B cell (primary cell): Measurements from ENCODE around the gene SYNE2. TPM values are rescaled to one million over a fixed set of nuclear protein-coding genes. Genes with fewer than 3 reads are reported as not detected.

Experiments used
- ATAC-seq: fragments of 200-7000 bp; cut with Tn5 transposase; one replicate; pipeline ENCODE4 v1.10.0; 2021; ENCODE audit warnings: low read depth, mild to moderate bottlenecking, moderate number of reproducible peaks, moderate library complexity
- CTCF ChIA-PET: fragments of 350-600 bp; sonication (Branson Sonifier 250); formaldehyde crosslinking; loops from one replicate; lab custom pipeline; 2021; ENCODE audit warnings: antibody characterized with exemption, inconsistent platforms; lab: Charles Lee
- POLR2A ChIA-PET: fragments of 350-600 bp; sonication (Branson Sonifier 250); formaldehyde crosslinking; loops from one replicate; lab custom pipeline; 2021; ENCODE audit warnings: antibody characterized with exemption; lab: Charles Lee
- DNase-seq: peaks from one replicate; pipeline ENCODE4 v3.0.0; 2013
- H2AFZ ChIP-seq: 2 replicates; pipeline ENCODE4 v1.6.1; 2012; ENCODE audit warnings: mild to moderate bottlenecking, low read depth, low read length; ENCODE audit not compliant: insufficient read depth, poor library complexity, severe bottlenecking
- H3K27ac ChIP-seq, 2 donors: 1 replicate in 1 of 2; 2 replicates in 1 of 2; pipeline ENCODE4 v1.5.1; 2012 to 2013; ENCODE audit warnings: low read length in 2 of 2, mild to moderate bottlenecking in 2 of 2, moderate library complexity in 1 of 2
- H3K27me3 ChIP-seq, 4 experiments: fragments of 200-600 bp in 1 of 4; sonication (generic) in 1 of 4; replicated peaks in 1 of 4; 1 replicate in 2 of 4; 2 replicates in 2 of 4; pipeline versions ENCODE4 v1.6.1 to v1.7.0; 2013 to 2016; ENCODE audit warnings: low read length in 3 of 4, mild to moderate bottlenecking in 2 of 4, mixed read lengths in 1 of 4, moderate library complexity in 1 of 4; ENCODE audit not compliant: insufficient read depth in 4 of 4, control insufficient read depth in 3 of 4; ENCODE audit errors: control extremely low read depth in 1 of 4
- H3K36me3 ChIP-seq, 2 experiments: replicated peaks in 1 of 2; 1 replicate in 1 of 2; 2 replicates in 1 of 2; pipeline versions ENCODE4 v1.6.1 to v1.7.1; 2013; ENCODE audit warnings: low read length in 1 of 2; ENCODE audit not compliant: insufficient read depth in 2 of 2, control insufficient read depth in 1 of 2; ENCODE audit errors: control extremely low read depth in 1 of 2, extremely low read depth in 1 of 2
- H3K4me1 ChIP-seq, 2 donors: fragments of 200-600 bp in 1 of 2; sonication (generic) in 1 of 2; 1 replicate in 1 of 2; 2 replicates in 1 of 2; pipeline versions ENCODE4 v1.5.1 to v1.6.1; 2013 to 2017; ENCODE audit warnings: low read length in 2 of 2; ENCODE audit not compliant: control insufficient read depth in 2 of 2, insufficient read depth in 2 of 2
- H3K4me2 ChIP-seq: replicated peaks from 2 replicates; pipeline ENCODE3; 2012; ENCODE audit warnings: mild to moderate bottlenecking, low read depth, low read length; ENCODE audit not compliant: poor library complexity, severe bottlenecking
- H3K4me3 ChIP-seq, 5 experiments: fragments of 200-600 bp in 1 of 5; sonication (generic) in 1 of 5; 1 replicate in 3 of 5; 2 replicates in 2 of 5; pipeline versions ENCODE4 v1.5.1 to v1.7.0; 2011 to 2016; ENCODE audit warnings: low read length in 4 of 5, mild to moderate bottlenecking in 4 of 5, low read depth in 2 of 5, control low read depth in 1 of 5, moderate library complexity in 1 of 5; ENCODE audit not compliant: insufficient read depth in 1 of 5; ENCODE audit errors: control extremely low read depth in 1 of 5, extremely low read depth in 1 of 5
- H3K79me2 ChIP-seq: fragments of 200-600 bp; sonication (generic); one replicate; pipeline ENCODE4 v1.6.0; 2016; ENCODE audit warnings: low read length; ENCODE audit not compliant: control insufficient read depth, insufficient read depth
- H3K9ac ChIP-seq: fragments of 200-600 bp; sonication (generic); 2 replicates; pipeline ENCODE4 v1.6.1; 2017; ENCODE audit warnings: mild to moderate bottlenecking, low read length, moderate library complexity
- H3K9me3 ChIP-seq, 3 donors: one replicate each; pipeline versions ENCODE4 v1.6.1 to v1.7.1; 2013; ENCODE audit warnings: low read length in 2 of 3; ENCODE audit not compliant: control insufficient read depth in 2 of 3, insufficient read depth in 1 of 3; ENCODE audit errors: control extremely low read depth in 1 of 3
- H4K20me1 ChIP-seq: 2 replicates; pipeline ENCODE4 v1.6.0; 2012; ENCODE audit warnings: mild to moderate bottlenecking, low read length; ENCODE audit not compliant: insufficient read depth, control insufficient read depth, poor library complexity, severe bottlenecking
- H3K27ac Mint-ChIP-seq: one replicate; pipeline ENCODE4 v1.8.0; 2021; ENCODE audit warnings: mixed read lengths
- H3K27me3 Mint-ChIP-seq: one replicate; pipeline ENCODE4 v1.8.0; 2021; ENCODE audit warnings: mixed read lengths
- H3K4me1 Mint-ChIP-seq: one replicate; pipeline ENCODE4 v1.8.0; 2021; ENCODE audit warnings: mixed read lengths
- H3K4me3 Mint-ChIP-seq: one replicate; pipeline ENCODE4 v1.8.0; 2021; ENCODE audit warnings: mixed read lengths
- H3K9me3 Mint-ChIP-seq: one replicate; pipeline ENCODE4 v1.8.0; 2022; ENCODE audit warnings: mixed read lengths; ENCODE audit not compliant: insufficient read depth
- EZH2 ChIP-seq: IDR thresholded peaks from 2 replicates; pipeline ENCODE4 v1.6.1; 2012; ENCODE audit warnings: borderline replicate concordance, low read depth, mild to moderate bottlenecking, moderate library complexity, low read length; ENCODE audit not compliant: insufficient read depth, poor library complexity, severe bottlenecking
- WGBS: methylation state at CpG from one replicate; pipeline ENCODE4 v1.1.5; 2013; ENCODE audit warnings: missing lambda C conversion rate; ENCODE audit not compliant: insufficient coverage; 5-methylcytosine and 5-hydroxymethylcytosine counted together
- intact Hi-C: fragments of 100-400 bp; cut with micrococcal nuclease; formaldehyde crosslinking; loops from one replicate; pipeline ENCODE4 v1.10.0; 2022
- polyA plus RNA-seq: library from polyadenylated mRNA; depleted of rRNA; stranded (reverse); fragments of >200 nt; gene quantifications from 2 replicates; pipeline ENCODE4 v1.2.3, GENCODE V29; 2012
- total RNA-seq, 2 donors: library from RNA; stranded (reverse); fragments of 120-200 nt in 1 of 2; gene quantifications; 1 replicate in 1 of 2; 2 replicates in 1 of 2; pipeline versions ENCODE4 v1.2.3 to v1.2.4, GENCODE V29; 2013 to 2022
- TF ChIP-seq, protein P1 (sequence below): fragments of 200-600 bp; IDR thresholded peaks from one replicate; pipeline ENCODE4 v1.8.0; 2022; ENCODE audit warnings: antibody characterized with exemption, mild to moderate bottlenecking

The SYNE2 gene
- total and polyA plus RNA-seq, 2 donors (not counting 1 experiment from before 2014, with no cell fraction given) = 39.5 to 105 TPM

DNA sequence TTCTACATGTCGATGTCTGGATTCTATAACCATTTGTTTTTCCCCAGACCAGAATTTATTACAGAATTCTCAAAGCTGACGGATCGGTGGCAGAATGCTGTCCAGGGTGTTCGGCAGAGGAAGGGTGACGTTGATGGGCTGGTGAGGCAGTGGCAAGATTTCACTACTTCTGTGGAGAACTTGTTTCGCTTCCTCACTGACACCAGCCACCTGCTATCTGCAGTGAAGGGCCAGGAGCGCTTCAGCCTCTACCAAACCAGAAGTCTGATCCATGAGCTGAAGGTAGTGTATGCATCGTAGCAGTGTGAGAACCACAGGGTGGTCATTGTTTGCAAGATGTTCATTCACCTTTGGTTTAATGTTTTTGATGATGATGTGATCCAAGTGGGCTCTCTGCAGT, 317.4 kb downstream of the SYNE2 start:
- no peak overlapping the region for H3K27ac ChIP-seq
- H3K9ac ChIP-seq = no peak overlapping the region
- CTCF ChIA-PET = interaction anchor here (1.5 to 4.6 kb wide), 3 partner anchors 14 to 125 kb away, joined by 4 to 30 read pairs (median 4); partner anchors contain the start of gene ESR2
- no peak overlapping the region for H3K4me3 ChIP-seq
- TF ChIP-seq, protein P1, sequence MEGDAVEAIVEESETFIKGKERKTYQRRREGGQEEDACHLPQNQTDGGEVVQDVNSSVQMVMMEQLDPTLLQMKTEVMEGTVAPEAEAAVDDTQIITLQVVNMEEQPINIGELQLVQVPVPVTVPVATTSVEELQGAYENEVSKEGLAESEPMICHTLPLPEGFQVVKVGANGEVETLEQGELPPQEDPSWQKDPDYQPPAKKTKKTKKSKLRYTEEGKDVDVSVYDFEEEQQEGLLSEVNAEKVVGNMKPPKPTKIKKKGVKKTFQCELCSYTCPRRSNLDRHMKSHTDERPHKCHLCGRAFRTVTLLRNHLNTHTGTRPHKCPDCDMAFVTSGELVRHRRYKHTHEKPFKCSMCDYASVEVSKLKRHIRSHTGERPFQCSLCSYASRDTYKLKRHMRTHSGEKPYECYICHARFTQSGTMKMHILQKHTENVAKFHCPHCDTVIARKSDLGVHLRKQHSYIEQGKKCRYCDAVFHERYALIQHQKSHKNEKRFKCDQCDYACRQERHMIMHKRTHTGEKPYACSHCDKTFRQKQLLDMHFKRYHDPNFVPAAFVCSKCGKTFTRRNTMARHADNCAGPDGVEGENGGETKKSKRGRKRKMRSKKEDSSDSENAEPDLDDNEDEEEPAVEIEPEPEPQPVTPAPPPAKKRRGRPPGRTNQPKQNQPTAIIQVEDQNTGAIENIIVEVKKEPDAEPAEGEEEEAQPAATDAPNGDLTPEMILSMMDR = no peak
- TF ChIP-seq EZH2 = no peak
- ATAC-seq (peak; percentile 92), DNase-seq (peak; percentile 71)
- peaks cover 0 to 4% of the 10 kb centered on the region in 2 experiments for H3K36me3 ChIP-seq
- no peaks in the 10 kb centered on the region for H3K9me3 ChIP-seq
- H2AFZ ChIP-seq = peak overlapping the region; percentile 3
- 72% methylated on average over 3 of the region's 8 CpGs for WGBS
- peaks cover 6 to 7% of the 10 kb centered on the region in 2 donors for H3K4me1 ChIP-seq
- Mint-ChIP-seq H3K4me1 (peaks cover 15% of the 10 kb centered on the region), H3K27ac (peak overlapping the region; percentile 54), H3K4me3 (peak overlapping the region; percentile 32), H3K27me3 (no peaks in the 10 kb centered on the region), H3K9me3 (no peaks in the 10 kb centered on the region)
- H3K79me2 ChIP-seq = no peaks in the 10 kb centered on the region
- POLR2A ChIA-PET = interaction anchor here (1.9 kb wide), 1 partner anchor 66 kb away, joined by 6 read pairs; no protein-coding TSS in a partner anchor
- intact Hi-C loops = loop anchor here (5.0 kb wide), 1 partner anchor 37 kb away; no protein-coding TSS in a partner anchor
- H3K4me2 ChIP-seq = peak overlapping the region; percentile 39
- H4K20me1 ChIP-seq = no peaks in the 10 kb centered on the region
- no peaks in the 10 kb centered on the region for H3K27me3 ChIP-seq
